GM19043 (cell line): ENCODE data around the gene MUTYH.

ENCODE experiments used
- ATAC-seq: cut with Tn5 transposase; IDR thresholded peaks from one replicate; pipeline ENCODE4 v1.9.1; 2021; ENCODE audit warnings: low read depth; ENCODE audit not compliant: unreplicated experiment

The MUTYH gene

DNA sequence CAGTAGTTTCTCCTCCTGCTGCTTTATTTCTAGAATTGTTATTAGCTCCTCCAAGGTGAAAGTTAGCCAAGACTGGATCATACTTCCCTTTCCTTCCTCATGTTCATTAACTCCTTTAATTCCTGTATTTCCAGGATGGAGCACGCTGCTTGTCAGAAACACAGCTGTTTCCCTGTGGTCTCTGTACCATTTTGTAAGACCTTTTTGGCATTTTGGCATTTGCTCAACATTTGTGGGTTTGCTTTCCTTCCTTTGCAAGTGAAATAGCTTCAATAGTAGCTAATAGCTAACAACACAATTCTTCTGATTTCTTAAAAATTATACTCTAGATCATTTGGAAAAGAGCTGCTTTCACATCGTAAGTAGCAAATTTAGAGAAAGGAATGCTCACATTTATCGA, 57.9 kb downstream of the MUTYH start:
- ATAC-seq, result no peak
